Kasumi-1 (cell line): ENCODE results near the gene PREP.
A peak's percentile ranks its signal among the peaks of the same experiment; 100 is the strongest.

Source experiments
- DNase-seq, 2 experiments: peaks; one replicate each; lab custom pipeline; 2025; lab: John Stamatoyannopoulos, UW

Gene PREP

GRCh38 chr6:105308840-105309239 lies 94.0 kb downstream of the PREP start:
- no peak for DNase-seq

GRCh38 chr6:105305521-105305920 lies 97.4 kb downstream of the PREP start:
- DNase-seq: no peak

GRCh38 chr6:105304825-105305224 lies 98.1 kb downstream of the PREP start:
- DNase-seq: no peak

GRCh38 chr6:105304366-105304765 lies 98.5 kb downstream of the PREP start:
- no peak for DNase-seq

- DNase-seq: no peak
Measured at GRCh38 chr6:105302617-105303128, 100.2 kb downstream of the PREP start.

DNA sequence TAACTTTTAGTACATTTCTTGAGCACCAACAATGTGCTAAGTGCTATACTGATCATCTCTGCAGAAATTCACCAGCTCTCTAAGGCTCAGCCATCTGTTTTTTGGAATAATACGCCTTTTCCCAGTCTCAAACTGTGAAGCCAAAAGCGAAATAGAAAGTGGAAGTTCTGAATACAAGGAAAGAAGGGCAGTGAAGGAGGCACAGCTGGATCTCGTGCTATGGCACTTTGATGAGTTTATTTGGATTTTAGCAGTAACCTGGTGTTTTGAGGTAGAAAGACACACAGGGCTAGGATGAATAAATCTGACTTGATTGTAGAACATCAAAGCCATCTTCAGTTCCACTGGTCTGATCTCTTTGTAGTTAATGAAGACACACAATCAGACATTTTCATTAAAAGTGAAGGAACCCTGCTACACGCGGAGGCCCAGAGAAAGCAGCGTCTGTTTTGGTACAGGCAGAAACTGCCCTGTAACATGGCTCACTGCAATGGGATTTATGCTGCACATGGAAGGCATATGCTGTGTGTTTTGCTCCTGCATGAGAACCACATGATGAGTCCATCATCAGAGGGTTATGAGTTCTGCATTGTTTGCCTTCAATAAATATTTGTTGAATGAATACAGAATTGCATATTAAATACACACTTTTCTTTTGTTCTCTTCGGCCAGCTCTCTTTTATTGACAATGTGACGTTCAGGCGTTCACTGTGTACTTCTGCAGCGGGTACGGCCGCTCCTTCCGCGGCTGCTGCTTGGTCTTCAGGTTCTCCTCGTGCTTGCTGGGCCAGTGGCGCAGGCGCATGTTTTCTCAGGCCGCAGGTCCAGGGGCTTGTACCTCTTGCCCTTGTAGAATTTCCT lies 100.9 kb downstream of the PREP start:
- DNase-seq: no peak

DNA sequence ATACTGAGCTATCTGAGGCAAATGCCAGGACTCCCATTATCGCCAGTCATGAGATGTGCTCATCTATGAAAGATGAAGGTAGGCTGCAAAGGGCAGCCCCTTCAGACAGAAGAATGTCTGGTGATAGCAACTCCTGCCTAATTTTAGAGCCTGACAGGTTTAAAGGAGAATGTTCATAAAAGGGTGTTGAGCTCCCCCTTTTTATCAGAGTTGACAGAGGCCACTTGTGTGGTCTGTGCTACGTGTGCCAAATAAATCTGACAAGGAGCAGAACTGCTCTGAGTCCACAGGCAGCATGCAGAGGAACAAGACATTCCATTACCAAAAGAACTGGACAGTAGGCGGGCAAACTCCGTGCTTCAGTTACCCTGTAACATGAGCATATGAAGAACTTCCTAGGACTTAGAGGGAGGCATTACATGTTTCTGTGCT lies 101.8 kb downstream of the PREP start:
- no peak for DNase-seq

GRCh38 chr6:105300090-105300489 lies 102.8 kb downstream of the PREP start:
- no peak for DNase-seq

- peak in 1 of 2 experiments; percentile 9 for DNase-seq
Measured at GRCh38 chr6:105294129-105294528, 108.8 kb downstream of the PREP start.

DNA sequence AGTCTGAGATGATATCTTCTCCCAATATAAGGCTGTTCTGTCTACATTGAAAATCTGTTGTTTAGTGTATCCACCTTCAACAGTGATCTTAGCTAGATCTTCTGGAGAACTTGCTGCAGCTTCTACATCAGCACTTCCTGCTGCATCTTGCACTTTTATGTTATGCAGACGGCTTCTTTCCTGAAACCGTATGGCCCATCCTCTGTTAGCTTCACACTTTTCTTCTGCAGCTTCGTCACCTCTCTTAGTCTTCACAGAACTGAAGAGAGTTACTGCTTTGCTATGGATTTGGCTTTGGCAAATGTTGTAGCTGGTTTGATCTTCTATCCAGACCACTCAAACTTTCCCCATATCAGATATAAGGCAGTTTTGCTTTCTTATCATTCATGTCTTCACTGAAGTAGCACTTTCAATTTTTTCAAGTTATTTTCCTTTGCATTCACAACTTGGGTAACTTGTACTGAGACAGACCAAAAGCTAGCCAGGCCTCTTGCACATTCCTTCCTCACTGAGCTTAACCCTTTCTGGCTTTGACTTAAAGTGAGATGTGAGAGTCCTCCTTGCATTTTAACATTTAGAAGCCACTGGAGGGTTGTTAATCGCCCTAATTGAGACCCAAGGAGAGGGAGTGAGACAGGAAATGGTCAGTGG lies 110.1 kb downstream of the PREP start:
- DNase-seq: no peak

DNA sequence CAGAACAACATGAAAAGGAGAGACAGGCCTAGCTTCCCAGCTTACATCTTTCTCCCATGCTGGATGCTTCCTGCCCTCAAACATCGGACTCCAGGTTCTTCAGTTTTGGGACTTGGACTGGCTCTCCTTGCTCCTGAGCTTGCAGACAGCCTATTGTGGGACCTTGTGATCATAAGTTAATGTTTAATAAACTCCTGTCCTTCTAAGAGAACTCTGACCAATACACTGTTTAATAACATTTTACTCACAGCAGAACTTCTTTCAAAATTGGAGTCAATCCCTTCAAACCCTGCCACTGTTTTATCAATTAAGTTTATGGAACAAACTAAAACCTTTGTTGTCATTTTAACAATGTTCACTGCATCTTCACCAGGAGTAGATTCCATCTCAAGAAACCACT lies 111.4 kb downstream of the PREP start:
- DNase-seq: no peak

- DNase-seq: no peak
Measured at GRCh38 chr6:105282631-105283585, 120.0 kb downstream of the PREP start.

GRCh38 chr6:105280033-105280432 lies 122.8 kb downstream of the PREP start:
- no peak for DNase-seq

DNA sequence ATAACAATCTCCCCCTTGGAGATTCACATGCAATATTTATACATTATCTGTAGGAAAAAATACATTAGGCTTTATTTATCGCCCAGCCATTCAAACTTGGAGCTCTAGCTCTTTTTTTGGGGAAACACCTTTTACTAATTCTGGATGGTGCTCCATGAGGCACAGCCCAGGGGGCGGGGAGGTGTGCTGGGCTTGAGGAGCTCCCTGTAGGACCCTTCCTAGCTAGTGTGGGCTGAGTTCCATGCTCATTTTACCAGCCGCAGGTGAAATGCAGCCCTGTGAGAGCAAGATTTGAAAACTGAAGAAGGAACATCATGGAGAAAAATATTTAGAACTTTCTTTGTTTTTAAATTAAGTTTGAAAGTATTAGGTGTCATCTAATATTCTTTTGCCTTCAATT lies 123.4 kb downstream of the PREP start:
- DNase-seq: no peak

GRCh38 chr6:105278813-105279212 lies 124.1 kb downstream of the PREP start:
- no peak for DNase-seq

GRCh38 chr6:105278035-105278434 lies 124.8 kb downstream of the PREP start:
- no peak for DNase-seq

DNA sequence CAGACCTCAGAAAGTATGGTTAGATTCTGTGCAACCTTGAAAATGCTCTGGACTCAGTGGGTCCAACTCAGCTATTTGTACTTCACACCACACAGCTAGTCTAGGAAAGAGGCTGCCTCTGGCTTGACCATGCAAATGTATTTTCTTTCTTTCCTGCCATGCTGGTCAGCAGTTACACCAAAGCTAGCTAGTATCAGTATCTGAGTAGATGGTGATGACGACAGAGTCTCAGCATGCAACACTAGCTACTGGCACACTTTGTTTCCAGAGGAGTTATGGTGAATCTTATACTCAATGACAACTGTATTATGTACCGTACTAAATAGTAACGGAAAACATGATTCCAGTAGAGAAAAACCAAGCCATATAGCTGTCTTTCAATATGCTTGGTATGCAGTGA lies 126.5 kb downstream of the PREP start:
- DNase-seq: no peak

GRCh38 chr6:105275542-105275941 lies 127.3 kb downstream of the PREP start:
- no peak for DNase-seq

GRCh38 chr6:105274678-105275077 lies 128.2 kb downstream of the PREP start:
- no peak for DNase-seq

GRCh38 chr6:105273589-105273988 lies 129.3 kb downstream of the PREP start:
- no peak for DNase-seq

DNA sequence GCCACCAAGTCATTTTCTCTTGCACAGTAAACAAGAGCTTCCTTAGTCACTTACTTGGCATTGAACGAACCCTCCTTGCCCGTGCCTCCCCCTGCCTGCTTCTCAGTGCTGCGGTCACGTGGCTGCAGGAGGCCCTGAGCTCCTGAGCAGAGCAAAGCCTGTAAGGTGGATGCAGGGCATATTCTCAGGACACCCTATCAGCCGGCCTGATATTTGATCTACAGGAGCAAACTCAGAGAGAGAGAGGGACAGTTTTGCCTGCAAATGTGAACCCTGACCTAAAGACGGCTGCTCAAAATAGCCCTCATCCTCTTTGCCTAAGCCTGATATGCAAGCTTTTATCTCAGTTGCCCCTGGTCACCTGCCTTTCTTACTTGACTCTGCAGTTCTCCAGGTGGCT lies 130.1 kb downstream of the PREP start:
- DNase-seq: no peak

GRCh38 chr6:105270511-105270910 lies 132.4 kb downstream of the PREP start:
- no peak for DNase-seq
